Measurements from ENCODE around the gene DHRS12. TPM values are rescaled to one million over a fixed set of nuclear protein-coding genes. Genes with fewer than 3 reads are reported as not detected.

The DHRS12 gene
- total and polyA plus RNA-seq, 2 experiments from 2014 or later, result 5.5 to 15.7 TPM

DNA sequence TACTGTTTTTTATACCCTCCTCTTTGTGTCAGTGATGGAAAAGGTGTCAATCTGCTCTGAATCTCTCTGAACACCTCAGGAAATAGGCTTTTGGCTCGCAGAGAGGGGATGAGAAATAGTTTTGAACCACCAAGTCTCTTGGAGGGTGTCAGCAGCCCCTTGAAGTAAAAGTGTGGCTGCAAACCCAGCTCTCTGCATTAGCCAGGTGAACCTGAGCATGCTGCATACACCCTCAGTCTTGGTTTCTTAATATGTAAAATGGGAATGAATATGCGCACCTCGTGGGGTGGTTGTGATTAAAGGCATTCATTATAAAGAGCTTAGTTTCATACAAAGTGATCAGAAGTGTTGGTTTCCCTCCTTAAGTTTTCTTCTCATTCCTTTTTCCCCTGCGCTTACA is 1.4 kb upstream of the DHRS12 start:
- Histone ChIP-seq H3K4me3 (no peak overlapping the region), H3K27ac (no peak overlapping the region), H3K4me1 (ENCODE audit: low read depth) (no peaks in the 10 kb centered on the region), H3K9me3 (ENCODE audit: low read depth) (no peaks in the 10 kb centered on the region), H3K27me3 (no peaks in the 10 kb centered on the region), H3K36me3 (no peaks in the 10 kb centered on the region)
- no peak for DNase-seq (ENCODE audit: low read depth in 1 of 2, low spot score in 1 of 2)
- TF ChIP-seq, protein P1, sequence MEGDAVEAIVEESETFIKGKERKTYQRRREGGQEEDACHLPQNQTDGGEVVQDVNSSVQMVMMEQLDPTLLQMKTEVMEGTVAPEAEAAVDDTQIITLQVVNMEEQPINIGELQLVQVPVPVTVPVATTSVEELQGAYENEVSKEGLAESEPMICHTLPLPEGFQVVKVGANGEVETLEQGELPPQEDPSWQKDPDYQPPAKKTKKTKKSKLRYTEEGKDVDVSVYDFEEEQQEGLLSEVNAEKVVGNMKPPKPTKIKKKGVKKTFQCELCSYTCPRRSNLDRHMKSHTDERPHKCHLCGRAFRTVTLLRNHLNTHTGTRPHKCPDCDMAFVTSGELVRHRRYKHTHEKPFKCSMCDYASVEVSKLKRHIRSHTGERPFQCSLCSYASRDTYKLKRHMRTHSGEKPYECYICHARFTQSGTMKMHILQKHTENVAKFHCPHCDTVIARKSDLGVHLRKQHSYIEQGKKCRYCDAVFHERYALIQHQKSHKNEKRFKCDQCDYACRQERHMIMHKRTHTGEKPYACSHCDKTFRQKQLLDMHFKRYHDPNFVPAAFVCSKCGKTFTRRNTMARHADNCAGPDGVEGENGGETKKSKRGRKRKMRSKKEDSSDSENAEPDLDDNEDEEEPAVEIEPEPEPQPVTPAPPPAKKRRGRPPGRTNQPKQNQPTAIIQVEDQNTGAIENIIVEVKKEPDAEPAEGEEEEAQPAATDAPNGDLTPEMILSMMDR (IDR thresholded peaks at IDR 0.05; ENCODE audit: low read depth, low read length), result no peak

DNA sequence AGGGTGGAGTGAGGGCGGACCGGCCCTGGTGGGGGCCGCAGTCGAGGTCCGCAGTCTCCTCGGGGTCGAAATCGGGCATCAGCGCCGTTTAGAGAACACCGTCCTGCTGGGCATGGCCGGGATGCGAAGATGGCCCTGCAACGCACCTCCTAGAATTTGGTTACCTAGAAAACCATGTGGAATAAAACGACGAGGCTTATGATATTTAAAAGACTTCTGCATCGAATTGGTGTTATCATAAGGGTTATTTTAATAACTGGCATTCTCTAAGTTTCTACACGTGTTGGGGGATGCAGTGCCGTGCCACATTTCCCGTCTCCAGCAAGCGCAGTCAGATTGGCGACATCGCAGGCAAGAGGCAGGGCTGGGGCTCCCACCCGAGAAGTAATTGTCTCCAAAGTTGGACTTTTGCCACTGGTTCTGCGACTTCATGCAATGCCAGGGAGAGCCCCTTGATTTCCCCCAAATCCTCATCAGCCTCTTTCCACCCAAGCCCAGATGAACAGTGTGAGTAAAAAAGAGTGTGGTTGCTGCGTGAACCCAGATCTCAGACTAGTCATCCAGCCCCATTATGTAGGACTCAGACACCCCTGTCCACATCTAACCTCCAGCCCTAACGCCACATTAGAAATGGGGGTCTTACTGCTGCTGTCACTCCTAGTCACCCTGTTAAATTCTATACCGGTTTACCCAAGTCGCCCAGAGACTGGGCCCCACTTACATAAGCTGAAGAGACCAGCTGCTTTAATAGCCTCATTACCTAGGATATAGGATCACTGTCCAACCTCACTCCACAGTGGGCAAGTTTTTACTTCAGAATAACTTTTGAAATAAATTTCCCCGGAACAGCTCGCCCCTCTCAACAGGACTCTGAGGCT is 571 bp upstream of the DHRS12 start:
- peak overlapping the region; percentile 68 for H3K4me3 ChIP-seq
- H3K9me3 ChIP-seq (ENCODE audit: low read depth), result no peaks in the 10 kb centered on the region
- no peak for DNase-seq (ENCODE audit: low read depth in 1 of 2, low spot score in 1 of 2)
- H3K4me1 ChIP-seq (ENCODE audit: low read depth), result no peaks in the 10 kb centered on the region
- H3K27ac ChIP-seq, result no peak overlapping the region
- TF ChIP-seq, protein P1 (IDR thresholded peaks at IDR 0.05; ENCODE audit: low read depth, low read length), result no peak
- no peaks in the 10 kb centered on the region for H3K36me3 ChIP-seq
- H3K27me3 ChIP-seq, result no peaks in the 10 kb centered on the region

DNA sequence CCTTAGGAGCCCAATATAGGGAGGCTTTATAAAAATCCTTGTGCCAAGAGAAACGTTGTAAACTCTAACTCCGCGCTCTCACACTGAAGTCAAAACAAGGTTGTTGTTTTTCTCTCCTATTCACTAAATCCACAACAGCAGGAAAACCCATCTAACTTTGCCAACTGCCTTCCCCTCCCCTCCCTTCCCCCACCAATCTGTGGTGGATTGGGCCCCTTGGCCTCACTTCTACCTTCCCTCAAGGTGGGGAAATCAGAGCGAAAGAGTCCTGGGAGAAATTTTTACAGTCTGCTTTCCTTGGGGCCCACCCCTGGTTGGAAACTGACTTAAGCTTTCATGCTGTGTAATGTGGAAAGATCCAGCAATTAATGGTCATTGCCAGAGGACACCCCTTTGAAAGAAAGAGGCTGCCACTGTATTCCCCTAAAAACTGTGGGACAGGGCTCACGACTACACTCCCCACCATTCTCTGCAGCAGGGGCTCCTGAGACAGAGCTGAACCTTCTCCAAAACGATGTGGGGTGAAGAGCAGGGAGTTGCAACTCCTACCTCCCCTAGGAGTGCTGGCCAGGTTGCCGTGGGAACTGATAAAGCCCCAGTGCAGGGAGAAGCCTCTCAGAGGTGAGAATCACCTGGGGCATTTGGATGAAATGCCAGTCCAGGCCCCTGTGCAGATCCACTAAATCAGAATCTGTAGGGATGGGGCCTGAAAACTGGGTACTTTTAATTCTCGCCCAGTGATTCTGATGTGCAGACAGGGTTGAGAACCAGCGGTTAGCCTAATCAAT is 1.1 kb downstream of the DHRS12 start:
- Histone ChIP-seq H3K9me3 (ENCODE audit: low read depth) (no peaks in the 10 kb centered on the region), H3K27me3 (no peaks in the 10 kb centered on the region), H3K27ac (no peak overlapping the region), H3K4me3 (peak overlapping the region; percentile 68), H3K4me1 (ENCODE audit: low read depth) (no peaks in the 10 kb centered on the region), H3K36me3 (no peaks in the 10 kb centered on the region)
- TF ChIP-seq, protein P1 (IDR thresholded peaks at IDR 0.05; ENCODE audit: low read depth, low read length), result no peak
- DNase-seq (ENCODE audit: low read depth in 1 of 2, low spot score in 1 of 2), result no peak

DNA sequence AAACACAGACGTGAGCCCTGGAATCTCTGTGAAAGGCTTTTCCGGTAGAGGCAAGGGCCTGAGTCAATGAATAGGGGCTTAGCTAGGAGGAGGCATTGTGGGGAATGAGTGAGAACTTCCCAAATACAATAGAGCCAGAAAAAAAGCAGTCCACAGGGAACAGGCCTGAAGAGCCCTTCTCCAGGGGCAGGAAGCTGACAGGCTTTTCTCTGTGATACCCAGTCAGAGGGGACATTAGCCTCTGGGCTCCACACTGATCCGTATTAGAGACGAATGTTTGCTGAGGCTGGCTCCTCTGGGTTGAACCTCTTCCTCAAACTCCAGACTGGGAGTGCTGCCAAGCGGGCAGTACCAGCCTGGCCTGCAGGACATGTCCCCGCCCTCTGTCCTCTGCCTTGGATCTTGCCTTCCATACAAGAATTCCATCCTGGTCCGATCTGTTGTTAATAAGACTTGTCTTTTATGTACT is 2.3 kb downstream of the DHRS12 start:
- H3K27ac ChIP-seq, result no peak overlapping the region
- no peaks in the 10 kb centered on the region for H3K4me1 ChIP-seq (ENCODE audit: low read depth)

DNA sequence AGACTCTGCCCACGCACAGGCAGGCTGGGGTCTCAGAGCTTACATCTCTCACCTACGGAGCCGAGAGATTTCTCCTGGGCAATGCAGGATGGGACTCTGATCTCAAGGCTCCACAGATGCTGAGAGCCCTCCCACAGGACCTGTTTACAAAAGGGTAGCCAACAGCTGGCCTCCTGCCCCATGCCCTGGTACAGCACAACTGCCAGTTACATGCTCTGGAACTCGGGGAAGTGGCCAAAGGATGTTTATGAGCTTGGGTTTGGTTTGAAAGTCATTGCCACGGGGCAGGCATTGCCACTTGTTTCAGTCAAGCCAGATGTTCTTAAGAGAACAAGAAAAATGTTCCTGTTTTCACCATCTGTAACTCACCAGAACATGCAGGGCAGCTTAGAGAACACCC is 3.5 kb downstream of the DHRS12 start:
- no peaks in the 10 kb centered on the region for H3K9me3 ChIP-seq (ENCODE audit: low read depth)
- no peaks in the 10 kb centered on the region for H3K4me1 ChIP-seq (ENCODE audit: low read depth)
- H3K27ac ChIP-seq, result no peak overlapping the region
- no peaks in the 10 kb centered on the region for H3K27me3 ChIP-seq
- no peak for DNase-seq (ENCODE audit: low read depth in 1 of 2, low spot score in 1 of 2)
- no peaks in the 10 kb centered on the region for H3K36me3 ChIP-seq
- no peak overlapping the region for H3K4me3 ChIP-seq
- TF ChIP-seq, protein P1 (IDR thresholded peaks at IDR 0.05; ENCODE audit: low read depth, low read length), result no peak

More for the DNA sequence above, 2.3 kb downstream of the DHRS12 start:
- no peaks in the 10 kb centered on the region for H3K27me3 ChIP-seq
- no peak overlapping the region for H3K4me3 ChIP-seq
- no peak for DNase-seq (ENCODE audit: low read depth in 1 of 2, low spot score in 1 of 2)
- no peaks in the 10 kb centered on the region for H3K36me3 ChIP-seq
- no peaks in the 10 kb centered on the region for H3K9me3 ChIP-seq (ENCODE audit: low read depth)
- TF ChIP-seq, protein P1 (IDR thresholded peaks at IDR 0.05; ENCODE audit: low read depth, low read length), result no peak
